Measurements from ENCODE around the gene RGS14.

DNA sequence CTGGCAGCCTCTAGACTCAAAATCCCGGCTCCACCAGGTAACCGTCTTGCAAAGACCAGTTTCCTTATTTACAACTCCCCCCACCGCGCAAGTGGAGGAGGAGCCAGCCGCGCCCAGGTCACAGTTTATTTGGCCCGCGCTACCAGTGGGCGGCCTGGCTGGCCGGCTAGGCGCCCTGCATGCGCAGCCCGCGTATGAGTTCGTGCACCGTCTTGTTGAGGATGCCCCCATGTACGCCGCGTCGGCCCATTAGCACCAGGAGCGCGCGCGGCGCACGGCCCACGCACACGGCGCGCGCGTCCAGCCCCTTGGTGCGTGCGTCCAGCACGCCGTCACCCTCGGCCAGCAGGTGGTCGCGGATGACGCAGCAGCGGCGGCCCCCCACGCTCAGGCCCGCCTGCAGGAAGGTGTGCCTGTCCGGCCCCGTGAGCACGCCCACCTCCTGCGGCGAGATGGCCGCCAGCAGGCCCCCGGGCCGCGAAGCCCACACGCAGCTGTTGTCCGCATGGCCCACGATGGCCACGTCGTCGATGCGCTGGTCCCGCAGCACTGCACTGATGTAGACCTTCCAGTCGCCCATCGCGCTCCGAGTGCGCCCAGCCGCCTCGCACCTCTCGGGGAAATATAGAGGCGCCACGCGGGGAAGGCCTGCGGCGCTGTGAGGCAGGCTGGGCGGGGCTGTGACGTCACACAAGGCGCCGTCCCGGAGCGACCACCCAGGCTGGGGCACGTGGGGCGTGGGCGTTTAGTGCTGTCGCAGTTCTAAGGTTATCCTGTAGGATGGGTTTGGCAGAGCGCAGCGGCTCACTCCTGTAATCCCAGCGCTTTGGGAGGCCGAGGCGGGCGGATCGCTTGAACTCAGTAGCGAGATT, 42.5 kb downstream of the RGS14 start, which contains the start of gene PFN3:
- TF ChIP-seq CTCF (IDR thresholded peaks at IDR 0.05) = no peak
- TF ChIP-seq ZFX (IDR thresholded peaks at IDR 0.05; ENCODE audit: borderline replicate concordance) = no peak
